ENCODE results near the gene IMPG1.

GRCh38 chr6:75934643-75935472 is 137.6 kb downstream of the IMPG1 start:
- TF ChIP-seq CTCF (conservative IDR thresholded peaks at IDR 0.05; ENCODE audit: low read depth, low read length) (peak; percentile 76), EZH2phosphoT487 (IDR thresholded peaks at IDR 0.05; ENCODE audit: borderline replicate concordance, low read length) (no peak), EZH2 (IDR thresholded peaks at IDR 0.05; ENCODE audit: low read length, unreplicated experiment) (no peak)

All from PC-3 (cell line).